HG03460 (cell line): ENCODE measurements around the gene HCN3.
A peak's percentile ranks its signal among the peaks of the same experiment; 100 is the strongest.

Source experiments
- ATAC-seq: cut with Tn5 transposase; IDR thresholded peaks from one replicate; pipeline ENCODE4 v1.9.1; 2021; ENCODE audit not compliant: unreplicated experiment

Gene HCN3

GRCh38 chr1:155308493-155309422 is 31.5 kb downstream of the HCN3 start, which contains the start of gene FDPS:
Gene FDPS, plus strand, starts transcription at chr1:155308866. Its CDS starts 924 bp downstream, at chr1:155309790.
- ATAC-seq, result peak; percentile 89

- no peak for ATAC-seq
Observed at GRCh38 chr1:155309423-155310021, 32.3 kb downstream of the HCN3 start.

GRCh38 chr1:155313261-155313660 is 36.0 kb downstream of the HCN3 start:
- ATAC-seq, result no peak

GRCh38 chr1:155316922-155317321 is 39.7 kb downstream of the HCN3 start:
- ATAC-seq, result no peak

- no peak for ATAC-seq
Observed at GRCh38 chr1:155318082-155318481, 40.8 kb downstream of the HCN3 start.

- ATAC-seq, result no peak
Observed at GRCh38 chr1:155319536-155319935, 42.3 kb downstream of the HCN3 start.

- no peak for ATAC-seq
Observed at GRCh38 chr1:155320252-155320651, 43.0 kb downstream of the HCN3 start.

- peak; percentile 27 for ATAC-seq
Observed at GRCh38 chr1:155320661-155321617, 43.7 kb downstream of the HCN3 start, which contains the start of gene RUSC1. Gene RUSC1, plus strand, starts transcription at chr1:155320894. Its CDS starts 880 bp downstream, at chr1:155321774.

GRCh38 chr1:155321639-155322503 is 44.6 kb downstream of the HCN3 start:
- ATAC-seq, result no peak

GRCh38 chr1:155322571-155322952 is 45.3 kb downstream of the HCN3 start:
- no peak for ATAC-seq

GRCh38 chr1:155322953-155323728 is 45.9 kb downstream of the HCN3 start:
- ATAC-seq, result peak; percentile 37

GRCh38 chr1:155323729-155324036 is 46.4 kb downstream of the HCN3 start:
- peak; percentile 46 for ATAC-seq

- ATAC-seq, result peak; percentile 54
Observed at GRCh38 chr1:155324037-155324716, 46.9 kb downstream of the HCN3 start.

- ATAC-seq, result no peak
Observed at GRCh38 chr1:155324717-155325602, 47.7 kb downstream of the HCN3 start.

GRCh38 chr1:155325603-155325893 is 48.3 kb downstream of the HCN3 start:
- ATAC-seq, result no peak

GRCh38 chr1:155326020-155326526 is 48.8 kb downstream of the HCN3 start:
- ATAC-seq, result no peak

GRCh38 chr1:155326631-155327037 is 49.4 kb downstream of the HCN3 start:
- ATAC-seq, result no peak

- ATAC-seq, result no peak
Observed at GRCh38 chr1:155327981-155328380, 50.7 kb downstream of the HCN3 start.
